G401 (cell line): ENCODE data around the gene KLHL35. TPM values are rescaled to one million over a fixed set of nuclear protein-coding genes. Genes with fewer than 3 reads are reported as not detected.

Experiments
- DNase-seq: peaks from one replicate; pipeline ENCODE4 v3.0.0-alpha.2; 2015; ENCODE audit warnings: low spot score
- in situ Hi-C: cut with HindIII; loops from 2 replicates; pipeline ENCODE4 v1.10.0; 2016; ENCODE audit warnings: low sequenced_read_pairs, mixed read lengths
- total RNA-seq: library from RNA; depleted of rRNA; stranded (reverse); fragments of >200 nt; shearing (Covaris generic); gene quantifications from 2 replicates; pipeline ENCODE4 v1.2.3, GENCODE V29; 2014

The KLHL35 gene
- total RNA-seq, 1 experiment from 2014 or later: not detected

DNA sequence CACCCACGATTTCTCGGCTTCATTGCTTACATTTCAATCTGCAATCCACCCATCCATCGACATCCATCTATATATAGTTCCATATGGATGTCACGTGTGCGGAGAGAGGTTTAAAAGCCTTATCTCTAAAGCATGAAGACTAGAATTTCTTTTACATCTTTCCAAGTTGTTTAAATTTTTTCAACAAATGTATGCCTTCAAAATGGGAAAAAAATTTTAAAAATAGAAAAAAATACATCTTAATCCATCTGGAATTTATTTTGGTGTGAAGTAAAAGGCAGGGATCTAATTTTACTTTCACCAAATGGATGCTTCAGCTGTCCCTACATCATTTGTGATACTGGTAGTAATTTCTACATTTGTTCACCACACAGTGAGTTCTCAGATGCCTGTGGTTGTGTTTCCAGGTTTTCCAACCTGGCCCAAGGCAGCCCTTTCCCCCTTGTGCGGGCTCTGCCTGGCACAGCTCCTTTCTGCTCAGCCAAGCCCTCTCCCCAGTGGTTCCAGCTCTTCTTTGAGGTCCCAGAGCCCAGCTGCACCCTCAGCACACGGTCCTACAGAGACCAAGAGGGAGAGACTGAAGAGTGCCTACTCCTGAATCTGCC is 37.6 kb upstream of the KLHL35 start:
- DNase-seq: no peak

DNA sequence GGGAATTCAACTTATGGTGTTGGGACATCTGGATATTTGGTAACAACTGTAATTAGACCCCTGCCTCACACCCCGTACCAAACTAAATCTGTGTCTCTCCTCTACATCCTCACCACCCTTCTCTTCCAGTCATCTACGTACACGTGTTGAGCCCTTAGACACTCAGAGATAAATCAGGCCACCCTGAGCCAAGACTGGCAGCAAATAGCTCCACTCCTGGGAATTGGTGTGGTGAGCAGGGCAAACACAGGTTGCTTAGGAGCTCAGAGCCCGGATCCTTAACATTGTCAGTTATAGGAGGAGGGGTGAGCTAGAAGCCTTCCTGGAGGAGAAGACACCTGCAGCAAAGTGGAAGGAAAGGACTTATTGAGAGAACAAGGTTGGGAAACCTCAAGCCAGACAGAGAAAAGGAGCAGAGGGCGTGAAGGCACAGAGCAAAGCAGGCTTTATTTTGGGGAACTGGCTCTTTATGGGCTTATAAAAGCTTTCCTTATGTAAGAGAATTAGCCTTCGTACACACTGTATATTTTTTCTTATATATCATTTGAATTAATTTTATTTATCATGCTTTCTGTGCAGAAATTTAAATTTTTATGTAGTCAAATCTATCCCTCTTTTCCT is 36.9 kb upstream of the KLHL35 start:
- DNase-seq: no peak
- in situ Hi-C loops: no loop called here

More for the DNA sequence above, 37.6 kb upstream of the KLHL35 start:
- in situ Hi-C loops: no loop called here

DNA sequence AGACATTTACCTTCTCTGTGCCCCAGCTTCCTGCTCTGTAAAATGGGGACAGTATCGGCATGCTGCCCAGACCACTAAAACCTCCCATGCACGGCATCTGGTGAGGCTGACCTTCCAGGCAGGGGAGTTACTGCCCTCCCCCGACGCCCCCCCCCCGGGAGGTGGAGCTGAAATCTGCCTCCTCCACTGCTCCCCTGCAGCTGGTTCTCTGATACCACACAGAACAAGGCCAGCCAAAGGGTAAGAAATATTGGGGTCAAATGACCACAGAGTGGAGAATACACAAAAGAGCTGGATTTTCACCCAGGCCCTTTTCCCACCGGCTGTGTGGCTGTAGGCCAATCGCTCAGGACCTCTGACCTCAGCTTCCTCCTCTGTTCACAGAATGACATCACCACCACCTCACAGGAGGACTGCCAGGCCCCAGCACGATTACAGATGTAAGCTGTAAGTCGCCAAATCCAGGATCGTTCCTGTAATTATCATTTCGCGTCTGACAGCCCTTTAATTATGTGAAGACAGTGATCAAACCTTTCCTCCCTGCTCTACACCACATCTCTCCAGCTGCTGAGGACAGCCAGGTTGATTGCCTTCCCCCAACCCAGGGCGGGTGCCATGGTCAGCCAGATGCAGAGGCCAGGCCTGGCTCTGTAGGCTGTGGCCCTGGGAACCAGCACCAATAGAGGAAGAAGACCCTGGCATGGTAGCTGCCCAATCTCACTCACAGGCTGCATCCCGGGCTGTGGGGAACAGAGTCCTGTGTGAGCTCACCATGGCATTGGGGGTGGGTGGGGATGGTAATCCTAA is 35.7 kb upstream of the KLHL35 start:
- DNase-seq: no peak
- in situ Hi-C loops: no loop called here

DNA sequence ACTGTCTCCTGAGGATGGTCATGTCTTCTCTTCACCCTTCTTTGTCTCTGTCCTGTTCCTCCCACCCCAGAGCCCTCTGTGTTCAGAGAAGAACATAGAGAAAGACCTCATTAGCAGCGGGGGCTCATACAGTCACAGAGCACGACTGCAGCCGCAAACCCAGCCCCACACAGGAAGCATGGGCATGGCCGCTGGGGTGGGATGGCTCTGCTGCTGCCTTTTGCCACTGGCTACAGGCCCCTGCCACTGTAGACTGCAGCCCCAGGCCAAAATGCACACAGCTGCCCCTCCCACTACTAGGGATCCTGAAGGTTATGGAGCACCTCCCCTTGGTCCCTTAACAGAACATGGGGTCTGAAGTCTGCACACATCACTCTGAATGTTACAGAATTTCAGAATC is 34.9 kb upstream of the KLHL35 start:
- in situ Hi-C loops: no loop called here
- no peak for DNase-seq

DNA sequence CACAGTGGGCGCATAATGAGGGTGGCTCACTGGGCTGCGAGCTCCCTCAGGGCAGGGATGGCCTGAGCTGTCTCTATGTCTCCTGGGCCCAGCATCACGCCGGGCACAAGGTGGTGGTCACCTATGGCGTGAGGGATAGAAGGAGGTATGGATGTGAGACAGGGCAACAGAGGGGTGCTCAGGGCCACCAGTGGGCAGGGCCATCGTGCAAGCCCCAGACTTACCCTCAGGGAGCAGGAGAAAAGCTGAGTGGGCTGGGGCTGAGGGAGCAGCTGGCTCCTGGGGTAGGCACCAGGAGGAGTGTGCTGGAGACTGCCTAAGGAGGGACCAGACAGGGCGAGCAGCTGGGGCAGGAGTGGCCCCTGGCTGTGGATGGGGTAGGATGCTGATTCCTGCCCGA is 34.3 kb upstream of the KLHL35 start:
- DNase-seq: no peak
- in situ Hi-C loops: no loop called here

DNA sequence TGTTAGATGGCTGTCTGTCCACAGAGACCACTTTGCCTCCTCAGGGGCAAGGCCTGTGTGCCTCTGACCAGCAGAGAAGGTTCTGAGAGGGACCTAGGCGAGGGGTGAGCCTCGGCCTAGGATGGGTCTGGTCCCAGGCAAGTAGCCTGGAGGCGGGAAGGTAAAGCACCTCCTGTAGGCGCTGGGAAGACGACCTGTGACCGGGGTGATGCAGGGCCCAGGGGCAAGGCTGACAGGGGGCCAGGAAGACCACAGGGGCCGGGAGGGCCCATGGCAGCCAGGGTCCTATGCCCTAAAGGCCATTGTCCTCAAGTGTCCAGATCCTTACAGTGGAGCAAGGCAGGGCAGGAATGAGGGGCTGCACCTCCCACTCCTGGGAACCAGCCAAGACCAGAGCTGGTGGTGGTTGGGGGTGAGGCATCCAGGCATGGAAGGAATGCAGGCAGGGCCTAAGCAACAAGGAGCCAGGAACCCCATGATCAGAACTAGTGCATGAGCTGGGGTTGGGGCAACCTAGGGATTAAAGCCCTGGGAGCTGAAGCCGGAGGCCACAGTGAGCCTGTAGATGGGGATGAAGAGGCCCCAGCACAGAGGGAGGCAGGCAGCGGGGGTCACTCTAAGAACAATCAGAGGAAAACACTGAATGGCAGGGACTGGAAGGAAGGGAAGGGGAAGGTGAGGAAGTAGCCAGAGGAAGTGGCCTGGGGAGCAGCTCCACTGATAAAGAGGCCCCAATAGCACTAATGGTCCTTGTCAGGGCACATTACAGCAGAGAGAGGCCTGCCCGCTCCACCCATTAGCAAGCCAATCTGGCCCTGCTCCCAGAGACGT is 32.9 kb upstream of the KLHL35 start:
- in situ Hi-C loops: no loop called here
- no peak for DNase-seq

DNA sequence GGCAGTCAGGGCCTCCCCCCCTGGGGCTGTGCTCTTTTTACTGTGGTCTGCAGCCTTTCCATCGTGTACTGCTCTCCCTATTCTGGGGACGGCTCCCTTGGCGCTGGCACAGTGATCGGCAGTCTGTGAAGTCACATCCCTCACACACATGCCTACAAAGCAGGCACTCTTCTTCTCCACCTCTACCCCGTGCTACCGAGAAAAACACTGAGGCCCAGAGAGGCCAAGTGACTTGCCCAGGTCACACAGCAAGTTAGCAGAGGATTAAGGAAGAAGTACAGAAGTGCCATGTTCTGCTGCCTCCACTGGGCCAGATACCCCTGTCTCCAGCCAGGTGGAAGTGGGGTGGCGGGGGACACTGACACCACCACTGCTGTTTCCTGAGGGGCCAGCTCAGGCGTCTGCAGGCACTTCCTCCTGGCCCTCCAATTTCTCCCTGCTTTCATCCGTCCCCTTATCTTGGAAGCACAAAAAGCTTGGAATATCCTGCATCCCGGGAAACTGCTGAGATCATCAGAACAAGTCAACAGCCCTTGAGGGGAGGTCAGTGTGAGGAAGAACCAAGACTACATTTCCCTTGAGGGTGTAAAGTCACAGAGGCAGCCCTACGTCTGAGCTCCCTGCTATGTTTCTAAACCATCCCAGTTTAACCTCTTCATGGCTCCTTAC is 30.2 kb upstream of the KLHL35 start:
- in situ Hi-C loops: no loop called here
- DNase-seq: no peak

DNA sequence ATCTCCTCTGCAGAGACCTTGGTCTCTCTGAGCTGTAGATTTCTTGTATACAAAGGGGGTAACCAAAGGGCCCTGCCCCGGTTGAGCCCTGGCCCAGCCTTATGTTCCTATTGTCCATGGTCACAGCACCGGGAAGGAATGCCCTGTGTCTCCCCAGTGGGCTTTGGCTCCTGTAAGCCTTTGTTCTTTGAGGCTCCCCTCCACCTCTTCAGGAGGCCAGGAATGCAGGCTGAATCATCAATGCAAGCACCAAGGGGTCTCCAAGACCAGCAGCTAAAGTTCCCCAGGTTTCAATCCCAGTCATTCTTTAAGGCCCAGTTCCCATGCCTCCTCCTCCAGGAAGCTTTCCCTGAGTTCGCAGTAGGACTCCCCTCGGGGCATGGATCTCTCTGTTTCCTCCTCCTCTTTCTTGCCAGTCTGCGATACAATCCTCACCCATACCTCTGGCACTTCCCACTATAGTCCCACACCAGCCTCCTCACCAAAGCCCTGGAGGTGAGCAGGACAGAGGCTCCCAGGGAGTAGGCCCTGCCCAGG is 29.2 kb upstream of the KLHL35 start:
- no peak for DNase-seq
- in situ Hi-C loops: no loop called here

DNA sequence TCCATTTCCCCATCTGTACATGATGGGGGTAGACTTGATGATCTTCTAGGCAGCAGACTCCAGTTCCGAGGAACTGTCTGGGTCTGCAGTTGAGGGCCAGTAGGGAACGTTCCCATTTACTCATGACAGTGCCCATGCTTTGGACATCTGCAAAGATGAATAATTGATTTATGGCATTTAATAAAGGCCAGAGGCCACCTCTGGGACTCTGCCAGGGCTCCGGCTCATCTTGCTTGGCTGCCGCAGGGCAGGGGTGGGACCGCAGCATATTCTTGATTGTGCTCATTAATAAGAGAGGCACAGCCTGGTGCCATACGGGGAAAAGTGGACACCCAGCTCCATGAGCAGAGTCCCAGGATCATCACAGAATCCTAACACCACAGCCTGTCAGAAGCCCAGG is 28.1 kb upstream of the KLHL35 start:
- in situ Hi-C loops: no loop called here
- DNase-seq: no peak

DNA sequence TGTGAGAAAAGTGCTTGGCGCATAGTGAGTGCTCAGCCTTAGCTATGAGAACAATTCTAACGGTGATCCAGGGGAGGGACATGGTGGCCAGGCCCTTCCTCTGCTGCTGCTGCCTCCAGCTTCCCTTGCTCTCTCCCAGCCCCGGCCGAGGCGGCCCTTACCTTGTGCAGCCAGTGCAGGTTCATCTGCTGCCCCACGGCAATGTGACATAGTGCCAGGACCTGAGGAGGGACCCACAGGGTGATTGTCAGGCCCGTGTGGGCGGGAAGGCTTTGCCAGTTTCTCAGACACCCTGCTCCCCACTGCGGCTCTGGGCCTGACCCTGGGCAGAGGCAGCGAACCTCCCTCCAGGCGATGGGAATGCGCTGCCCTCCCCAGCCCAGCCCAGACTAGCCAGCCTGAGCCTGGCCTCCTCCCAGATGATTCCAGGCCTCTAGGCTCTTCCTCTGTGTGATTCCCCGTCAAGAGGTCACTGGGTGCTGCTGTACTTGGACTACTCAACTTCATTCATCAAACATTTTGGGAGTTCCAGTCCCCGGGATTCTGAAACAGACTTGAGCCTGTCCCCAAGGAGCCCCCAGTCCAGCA is 23.7 kb upstream of the KLHL35 start:
- in situ Hi-C loops: no loop called here
- DNase-seq: peak; percentile 26

DNA sequence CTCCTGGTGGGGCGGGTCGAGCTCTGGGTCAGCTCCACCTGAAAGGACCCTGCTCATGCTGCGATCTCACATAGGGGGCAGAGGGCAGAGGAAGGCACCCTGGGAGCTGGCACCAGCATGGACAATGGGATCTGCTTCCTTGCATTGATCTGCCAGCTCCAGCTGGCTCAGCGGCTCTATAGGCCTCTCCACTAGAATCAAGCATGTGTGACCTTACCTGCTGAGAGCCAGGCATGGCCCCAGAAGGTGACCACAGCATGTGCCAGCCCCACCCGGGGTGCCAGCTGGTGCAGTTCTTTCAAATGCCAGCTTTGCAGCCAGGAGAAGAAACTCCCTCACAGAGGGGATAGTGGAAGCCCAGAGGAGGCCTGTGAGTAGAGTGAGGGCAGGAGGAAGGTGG is 22.0 kb upstream of the KLHL35 start:
- DNase-seq: peak; percentile 46
- in situ Hi-C loops: no loop called here

DNA sequence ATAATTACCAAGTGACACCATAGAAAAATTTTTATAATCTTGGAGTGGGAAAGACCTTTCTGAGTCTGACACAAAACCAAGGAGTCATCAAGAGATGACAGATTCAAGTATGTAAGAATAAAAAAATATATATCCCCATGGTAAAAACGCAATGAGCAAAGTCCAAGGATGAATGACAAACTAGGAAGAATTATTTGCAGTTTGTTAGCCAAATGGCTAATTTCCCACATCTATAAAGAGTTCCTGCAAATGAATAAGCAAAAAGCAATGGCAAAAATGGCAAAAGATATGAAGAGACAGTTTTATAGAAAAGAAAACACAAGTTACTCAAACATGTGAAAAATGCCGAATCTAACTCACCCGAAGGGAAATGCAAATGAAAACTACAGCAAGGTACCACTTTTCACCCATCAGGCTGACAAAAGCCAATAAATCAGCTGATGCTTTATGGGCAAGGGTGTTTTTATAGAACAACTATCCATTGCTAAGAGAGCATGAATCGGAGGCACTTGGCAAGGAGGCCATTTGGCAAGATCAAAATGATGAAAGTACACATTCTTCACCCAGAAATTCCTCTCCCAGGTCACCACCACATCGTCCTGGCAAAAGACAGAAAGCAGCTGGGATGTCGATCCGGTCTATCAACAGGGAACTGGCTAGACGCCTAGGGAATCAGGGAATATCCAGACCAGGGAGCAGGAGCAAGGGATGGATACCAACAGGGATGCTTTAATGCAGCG is 21.1 kb upstream of the KLHL35 start:
- DNase-seq: peak; percentile 92
- in situ Hi-C loops: no loop called here

DNA sequence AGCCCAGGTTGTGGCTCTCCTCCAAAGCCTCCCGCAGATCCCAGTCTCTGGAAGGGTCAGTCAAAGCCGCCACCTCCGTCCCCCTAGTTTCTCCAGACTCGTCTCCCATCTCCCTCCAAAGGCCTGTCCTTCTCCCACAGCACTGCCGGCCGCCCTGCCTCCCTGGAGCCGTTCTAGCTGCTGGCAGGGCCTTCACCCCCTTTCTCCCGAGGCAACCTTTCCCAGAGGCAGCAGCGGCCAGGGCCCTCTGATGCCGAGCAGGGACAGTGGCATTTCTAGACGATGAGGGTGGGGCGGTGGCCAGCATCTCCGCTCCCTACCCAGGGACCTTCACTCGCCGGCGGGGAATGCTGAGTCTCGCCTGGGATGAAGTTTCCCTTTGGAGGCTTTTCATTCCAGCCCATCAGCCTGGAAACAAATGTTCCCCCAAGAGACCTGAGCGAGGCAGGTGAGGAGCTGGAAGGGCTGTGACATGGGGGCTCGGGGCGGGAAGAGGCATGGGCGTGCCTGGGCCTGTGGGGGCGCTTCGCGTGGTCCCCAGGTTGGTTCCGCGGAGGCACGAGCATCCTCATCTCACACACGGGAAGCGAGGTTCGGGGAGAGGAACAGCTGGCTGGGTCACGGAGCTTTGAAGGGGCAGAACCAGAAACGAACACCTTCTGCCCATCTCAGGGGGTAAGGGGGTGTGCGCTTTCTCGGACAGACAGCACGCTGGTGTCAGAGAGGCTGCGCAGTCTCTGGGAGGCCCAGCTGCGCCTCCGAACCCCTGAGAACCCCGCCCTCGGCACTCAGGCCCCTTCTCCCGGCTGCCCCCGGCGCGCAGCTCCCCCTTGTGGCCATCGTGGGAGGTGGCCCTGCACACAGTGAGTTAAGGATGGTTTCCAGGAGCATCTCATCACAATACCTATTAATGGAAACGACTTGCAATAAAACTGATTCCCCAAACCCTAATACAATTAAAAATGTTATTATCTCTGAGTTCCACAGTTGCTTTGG is 18.1 kb upstream of the KLHL35 start:
- DNase-seq: no peak
- in situ Hi-C loops: no loop called here

DNA sequence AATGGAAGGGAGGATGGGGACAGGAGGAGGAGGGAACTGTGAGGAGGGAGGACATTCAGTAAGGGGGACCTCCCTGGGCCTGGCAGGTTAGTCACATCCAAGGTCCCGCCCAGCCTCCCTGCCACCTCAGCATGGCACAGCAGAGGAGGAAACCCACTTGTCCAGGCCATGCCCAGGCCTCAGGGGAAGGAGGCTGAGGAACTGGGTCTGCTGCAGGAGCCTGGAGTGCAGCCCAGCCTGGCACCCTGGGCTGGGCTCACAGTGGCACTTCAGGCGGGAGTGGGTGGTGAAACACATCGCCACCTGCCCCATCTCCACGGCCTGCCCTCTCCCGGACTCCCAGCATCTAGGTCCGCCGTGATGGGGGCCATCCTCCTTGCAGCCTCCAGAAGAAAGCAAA is 17.2 kb upstream of the KLHL35 start:
- in situ Hi-C loops: no loop called here

DNA sequence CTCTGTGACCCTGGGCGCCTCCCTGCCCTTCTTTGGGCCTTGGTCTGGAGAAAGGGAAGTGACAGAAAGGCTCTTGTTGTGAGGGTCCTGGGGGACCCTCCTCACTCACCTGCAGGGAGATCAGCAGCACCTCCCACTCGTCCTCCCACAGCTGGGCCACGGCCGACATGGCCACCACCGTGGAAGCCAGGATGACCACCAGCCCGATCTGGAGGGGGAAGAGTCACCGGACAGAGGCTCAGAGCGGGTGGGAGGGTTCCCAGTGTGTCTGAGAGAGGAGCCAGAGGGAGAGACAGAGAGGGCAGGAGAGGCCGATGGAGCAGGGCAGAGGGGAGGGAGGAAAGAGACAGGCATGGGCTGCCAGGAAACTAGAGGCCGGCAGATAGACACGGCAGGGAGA is 16.8 kb upstream of the KLHL35 start:
- in situ Hi-C loops: no loop called here
- DNase-seq: no peak

More for the DNA sequence above, 17.2 kb upstream of the KLHL35 start:
- no peak for DNase-seq

DNA sequence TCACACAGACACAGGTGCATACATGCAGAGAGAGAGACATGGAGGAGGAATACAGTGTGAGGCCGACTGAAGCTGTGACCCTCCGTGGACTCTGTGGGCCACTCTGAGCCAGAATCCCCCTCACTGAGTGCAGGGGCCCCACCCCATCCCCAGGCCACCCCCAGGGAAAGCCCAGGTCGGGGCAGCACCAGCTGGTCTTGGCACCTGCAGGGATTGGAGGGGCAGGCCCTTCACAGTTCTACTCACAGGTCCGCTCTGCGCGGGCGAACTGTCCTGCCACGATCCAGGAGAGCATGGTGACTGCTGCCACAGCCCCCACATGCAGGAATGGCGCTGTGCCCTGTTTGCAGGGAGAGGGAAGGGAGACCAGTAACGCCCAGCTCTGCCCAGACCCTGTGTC is 16.3 kb upstream of the KLHL35 start:
- DNase-seq: no peak
- in situ Hi-C loops: no loop called here

DNA sequence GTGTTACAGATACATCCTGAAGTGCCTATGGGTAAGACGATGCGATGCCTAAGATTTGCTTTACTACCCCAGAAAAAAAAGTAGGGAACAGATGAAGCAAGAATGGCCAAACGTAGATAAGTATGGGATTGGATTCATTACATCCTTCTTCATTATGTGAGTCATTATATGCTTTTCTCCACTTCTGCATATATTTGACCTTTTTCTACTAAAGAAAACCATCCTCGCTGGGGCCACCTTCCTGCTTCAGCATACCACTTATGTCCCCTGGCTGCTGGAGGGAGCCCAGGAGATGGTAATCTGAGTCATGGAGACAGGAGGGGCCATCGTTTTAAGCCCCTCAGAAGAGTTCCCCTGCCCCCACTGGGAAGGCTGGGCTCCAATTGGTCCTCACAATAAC is 14.4 kb upstream of the KLHL35 start:
- in situ Hi-C loops: no loop called here

More for the DNA sequence above, 14.4 kb upstream of the KLHL35 start:
- no peak for DNase-seq
